HEK293T (cell line): Measurements from ENCODE around the gene MSN.

Experiments
- CTCF ChIA-PET: fragments of 350-600 bp; formaldehyde crosslinking; extraction: SDS; loops from one replicate; lab custom pipeline; 2021; ENCODE audit warnings: antibody characterized with exemption, inconsistent platforms; lab: Yijun Ruan, JAX
- POLR2A ChIA-PET: fragments of 350-600 bp; formaldehyde crosslinking; extraction: SDS; loops from one replicate; lab custom pipeline; 2020; ENCODE audit warnings: antibody characterized with exemption, inconsistent platforms; lab: Yijun Ruan, JAX
- DNase-seq: peaks from one replicate; pipeline ENCODE4 v3.0.0; 2012; ENCODE audit warnings: mixed read lengths; ENCODE audit errors: extremely low spot score
- ARNT ChIP-seq: fragments of 450-650 bp; IDR thresholded peaks from 2 replicates; pipeline ENCODE4 v1.6.1; 2017; ENCODE audit warnings: mild to moderate bottlenecking
- BHLHE40 ChIP-seq: fragments of 450-650 bp; IDR thresholded peaks from 2 replicates; pipeline ENCODE4 v1.6.1; 2016; ENCODE audit warnings: mild to moderate bottlenecking, moderate library complexity, borderline replicate concordance
- CTBP1 ChIP-seq: fragments of 450-650 bp; IDR thresholded peaks from 2 replicates; pipeline ENCODE4 v1.6.1; 2016; ENCODE audit warnings: borderline replicate concordance
- ELF4 ChIP-seq: fragments of 450-650 bp; IDR thresholded peaks from 2 replicates; pipeline ENCODE4 v1.6.1; 2017; ENCODE audit warnings: antibody characterized with exemption
- FOXA1 ChIP-seq: fragments of 450-650 bp; IDR thresholded peaks from 2 replicates; pipeline ENCODE4 v1.6.1; 2016; ENCODE audit warnings: mild to moderate bottlenecking
- FOXK2 ChIP-seq: fragments of 450-650 bp; IDR thresholded peaks from 2 replicates; pipeline ENCODE4 v1.6.1; 2016; ENCODE audit warnings: mild to moderate bottlenecking
- FOXM1 ChIP-seq: fragments of 450-650 bp; IDR thresholded peaks from 2 replicates; pipeline ENCODE4 v1.6.1; 2017; ENCODE audit warnings: mild to moderate bottlenecking, borderline replicate concordance
- HDGF ChIP-seq: fragments of 450-650 bp; IDR thresholded peaks from 2 replicates; pipeline ENCODE4 v1.6.1; 2017; ENCODE audit warnings: antibody characterized with exemption, borderline replicate concordance
- L3MBTL2 ChIP-seq: fragments of 450-650 bp; conservative IDR thresholded peaks from 2 replicates; pipeline ENCODE4 v1.6.1; 2016; ENCODE audit warnings: mild to moderate bottlenecking
- LEF1 ChIP-seq: fragments of 450-650 bp; IDR thresholded peaks from 2 replicates; pipeline ENCODE4 v1.6.1; 2017; ENCODE audit warnings: mild to moderate bottlenecking, borderline replicate concordance
- NFRKB ChIP-seq: fragments of 450-650 bp; IDR thresholded peaks from 2 replicates; pipeline ENCODE4 v1.6.1; 2016; ENCODE audit warnings: mild to moderate bottlenecking, moderate library complexity
- SP1 ChIP-seq: fragments of 450-650 bp; IDR thresholded peaks from 2 replicates; pipeline ENCODE4 v1.6.1; 2017
- SUZ12 ChIP-seq: fragments of 450-650 bp; IDR thresholded peaks from 2 replicates; pipeline ENCODE4 v1.6.1; 2016; ENCODE audit warnings: mild to moderate bottlenecking
- TARDBP ChIP-seq: fragments of 450-650 bp; IDR thresholded peaks from 2 replicates; pipeline ENCODE4 v1.6.1; 2016
- ZNF384 ChIP-seq: fragments of 450-650 bp; IDR thresholded peaks from 2 replicates; pipeline ENCODE4 v1.6.1; 2016
- TF ChIP-seq, protein P1 (sequence below): fragments of 450-650 bp; IDR thresholded peaks from 2 replicates; pipeline ENCODE4 v1.6.1; 2016

MSN gene

GRCh38 chrX:65705439-65705838 is 38.0 kb downstream of the MSN start:
- CTCF ChIA-PET: no interaction called here

GRCh38 chrX:65706041-65706828 is 38.8 kb downstream of the MSN start:
- POLR2A ChIA-PET: no interaction called here
- TF ChIP-seq ZNF384: no peak
- TF ChIP-seq TARDBP: no peak
- no peak for TF ChIP-seq L3MBTL2
- TF ChIP-seq FOXM1: no peak
- TF ChIP-seq FOXK2: no peak
- TF ChIP-seq HDGF: no peak
- no peak for TF ChIP-seq LEF1
- no peak for TF ChIP-seq CTBP1
- TF ChIP-seq FOXA1: no peak
- TF ChIP-seq ARNT: no peak
- TF ChIP-seq, protein P1, sequence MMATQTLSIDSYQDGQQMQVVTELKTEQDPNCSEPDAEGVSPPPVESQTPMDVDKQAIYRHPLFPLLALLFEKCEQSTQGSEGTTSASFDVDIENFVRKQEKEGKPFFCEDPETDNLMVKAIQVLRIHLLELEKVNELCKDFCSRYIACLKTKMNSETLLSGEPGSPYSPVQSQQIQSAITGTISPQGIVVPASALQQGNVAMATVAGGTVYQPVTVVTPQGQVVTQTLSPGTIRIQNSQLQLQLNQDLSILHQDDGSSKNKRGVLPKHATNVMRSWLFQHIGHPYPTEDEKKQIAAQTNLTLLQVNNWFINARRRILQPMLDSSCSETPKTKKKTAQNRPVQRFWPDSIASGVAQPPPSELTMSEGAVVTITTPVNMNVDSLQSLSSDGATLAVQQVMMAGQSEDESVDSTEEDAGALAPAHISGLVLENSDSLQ: no peak
- TF ChIP-seq SUZ12: no peak
- TF ChIP-seq ELF4: no peak
- no peak for TF ChIP-seq BHLHE40
- TF ChIP-seq SP1: no peak
- no peak for TF ChIP-seq NFRKB
- CTCF ChIA-PET: no interaction called here
- no peak for DNase-seq

More at GRCh38 chrX:65705439-65705838, 38.0 kb downstream of the MSN start:
- TF ChIP-seq ELF4: no peak
- no peak for TF ChIP-seq ZNF384
- TF ChIP-seq SP1: no peak
- TF ChIP-seq NFRKB: no peak
- no peak for TF ChIP-seq ARNT
- no peak for TF ChIP-seq FOXA1
- no peak for TF ChIP-seq CTBP1
- TF ChIP-seq TARDBP: no peak
- POLR2A ChIA-PET: no interaction called here
- no peak for DNase-seq

DNA sequence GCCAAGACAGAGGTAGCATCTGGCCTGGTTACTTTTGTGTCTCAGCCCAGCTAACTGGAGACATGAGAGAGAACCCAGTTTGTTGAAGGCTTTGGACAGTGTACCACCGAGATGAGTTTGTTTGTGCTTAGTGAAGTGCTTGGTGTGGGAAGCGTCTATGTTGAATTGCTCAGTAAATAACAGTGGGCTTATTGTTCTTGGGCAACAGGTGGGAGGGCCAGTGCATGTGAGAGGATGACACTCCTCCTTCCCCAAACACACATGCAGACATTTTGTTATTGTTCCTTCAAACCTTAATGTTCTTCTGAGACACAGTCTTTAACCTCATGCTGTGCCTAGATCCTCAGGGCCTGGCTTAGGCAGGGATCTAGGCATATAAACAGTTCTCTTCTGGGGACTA is 39.7 kb downstream of the MSN start:
- ChIA-PET CTCF (no interaction called here), POLR2A (no interaction called here)
- no peak for TF ChIP-seq FOXA1
- TF ChIP-seq, protein P1: no peak
- no peak for TF ChIP-seq LEF1
- no peak for TF ChIP-seq ARNT
- TF ChIP-seq L3MBTL2: no peak
- TF ChIP-seq CTBP1: no peak
- TF ChIP-seq BHLHE40: no peak
- no peak for TF ChIP-seq HDGF
- TF ChIP-seq NFRKB: no peak
- no peak for TF ChIP-seq ELF4
- TF ChIP-seq ZNF384: no peak
- DNase-seq: no peak

- ChIA-PET POLR2A (no interaction called here), CTCF (no interaction called here)
Measured at GRCh38 chrX:65712005-65712806, 44.8 kb downstream of the MSN start.

GRCh38 chrX:65718538-65718937 is 51.1 kb downstream of the MSN start:
- POLR2A ChIA-PET: no interaction called here
- CTCF ChIA-PET: no interaction called here
- TF ChIP-seq TARDBP: no peak
- TF ChIP-seq, protein P1: no peak
- no peak for TF ChIP-seq FOXK2
- no peak for TF ChIP-seq ARNT
- no peak for TF ChIP-seq SUZ12
- no peak for TF ChIP-seq FOXA1
- no peak for TF ChIP-seq ELF4
- no peak for TF ChIP-seq SP1
- TF ChIP-seq BHLHE40: no peak

More at GRCh38 chrX:65712005-65712806, 44.8 kb downstream of the MSN start:
- no peak for DNase-seq
- TF ChIP-seq L3MBTL2: no peak
- no peak for TF ChIP-seq SP1
- TF ChIP-seq HDGF: no peak
- TF ChIP-seq LEF1: no peak

DNA sequence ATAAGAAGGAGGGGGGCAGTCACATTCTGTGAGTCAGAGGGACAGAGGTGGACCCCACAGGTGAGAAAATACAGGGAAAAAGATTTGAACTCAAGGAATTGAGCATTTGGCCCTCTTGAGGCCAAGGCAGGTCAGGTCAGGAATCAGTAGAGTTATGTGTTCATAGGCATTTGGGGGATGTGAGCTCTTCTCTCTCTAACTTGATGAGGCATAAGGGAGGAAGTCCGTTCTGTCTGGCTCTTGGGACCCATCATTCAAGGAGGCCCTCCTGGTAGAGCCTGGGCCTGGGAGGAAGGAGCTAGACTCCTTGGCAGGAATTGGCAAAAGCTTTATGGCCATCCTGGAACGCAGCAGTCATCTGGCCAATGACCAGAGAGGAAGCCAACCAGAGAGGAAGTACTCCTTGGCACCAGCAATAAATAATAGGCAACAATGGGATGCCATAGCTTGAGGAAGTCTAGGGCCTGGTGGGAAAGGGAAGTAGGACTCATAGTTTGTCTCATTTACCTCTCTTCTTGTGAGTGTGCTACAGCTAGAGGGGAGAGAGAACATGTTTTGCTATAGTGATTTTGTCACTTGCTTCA is 53.0 kb downstream of the MSN start:
- DNase-seq: no peak
- POLR2A ChIA-PET: no interaction called here
- TF ChIP-seq FOXA1 (no peak), SP1 (no peak), BHLHE40 (no peak), HDGF (no peak), LEF1 (no peak), ELF4 (no peak), FOXM1 (no peak), FOXK2 (no peak), TARDBP (no peak), L3MBTL2 (no peak), ARNT (no peak), ZNF384 (no peak), CTBP1 (no peak)
- TF ChIP-seq, protein P1: no peak
- CTCF ChIA-PET: no interaction called here

More at GRCh38 chrX:65718538-65718937, 51.1 kb downstream of the MSN start:
- DNase-seq: no peak
